ENCODE measurements around the gene ELP1. TPM values are rescaled to one million over a fixed set of nuclear protein-coding genes. Genes with fewer than 3 reads are reported as not detected.
"Not testable (repeated sequence)": the region's sequence is repeated elsewhere in the genome, so short reads cannot be mapped to it uniquely, and the experiment has no call there.

ELP1 gene
- total and polyA plus RNA-seq, 2 experiments from 2014 or later: 9.1 to 46.3 TPM

GRCh38 chr9:108850293-108850897, 83.5 kb downstream of the ELP1 start:
- Histone ChIP-seq H3K4me1 (ENCODE audit: insufficient read depth) (no peaks in the 10 kb centered on the region), H3K4me2 (no peak overlapping the region), H3K36me3 (ENCODE audit: insufficient read depth) (no peaks in the 10 kb centered on the region), H3K79me2 (replicated peaks; ENCODE audit: insufficient read depth) (no peaks in the 10 kb centered on the region), H3F3A (replicated peaks; ENCODE audit: low read depth) (no peaks in the 10 kb centered on the region), H3K9me2 (ENCODE audit: insufficient read depth) (no peaks in the 10 kb centered on the region), H4K20me1 (replicated peaks; ENCODE audit: insufficient read depth) (no peaks in the 10 kb centered on the region), H3K27me3 (ENCODE audit: insufficient read depth) (no peaks in the 10 kb centered on the region), H3K27ac (ENCODE audit: low read depth) (no peak overlapping the region), H3K4me3 (no peak overlapping the region), H2AFZ (no peak overlapping the region)
- H3K9me3 Mint-ChIP-seq: no peaks in the 10 kb centered on the region
- H3K36me3 Mint-ChIP-seq (ENCODE audit: low read depth): no peaks in the 10 kb centered on the region
- H3K27me3 Mint-ChIP-seq (ENCODE audit: insufficient read depth, low read depth, poor library complexity): peaks cover 4% of the 10 kb centered on the region
- ATAC-seq (no peak), DNase-seq (ENCODE audit: low spot score) (peak; percentile 10)
- no peaks in the 10 kb centered on the region for H3K4me1 Mint-ChIP-seq
- no peak overlapping the region for H3K27ac Mint-ChIP-seq
- H3K4me3 Mint-ChIP-seq: no peak overlapping the region
- TF ChIP-seq REST (IDR thresholded peaks at IDR 0.05; ENCODE audit: unreplicated experiment) (no peak), CTCF (conservative IDR thresholded peaks at IDR 0.05; ENCODE audit: low read depth in 2 of 2) (peak; percentile 39 to 64), ZNF114 (CRISPR knock-in tag; IDR thresholded peaks at IDR 0.05) (no peak), ETS1 (IDR thresholded peaks at IDR 0.05) (no peak), EZH2 (IDR thresholded peaks at IDR 0.05; ENCODE audit: low read depth, unreplicated experiment) (no peak), CREB1 (CRISPR knock-in tag; IDR thresholded peaks at IDR 0.05; ENCODE audit: low read depth) (no peak), EZH2phosphoT487 (IDR thresholded peaks at IDR 0.05; ENCODE audit: unreplicated experiment) (no peak), ZNF331 (CRISPR knock-in tag; IDR thresholded peaks at IDR 0.05; ENCODE audit: low read depth) (no peak), ZNF462 (CRISPR knock-in tag; IDR thresholded peaks at IDR 0.05) (no peak)

- H3F3A ChIP-seq (replicated peaks; ENCODE audit: low read depth); H3K9me2 ChIP-seq (ENCODE audit: insufficient read depth); H3K79me2 ChIP-seq (replicated peaks; ENCODE audit: insufficient read depth); H4K20me1 ChIP-seq (replicated peaks; ENCODE audit: insufficient read depth); H3K36me3 ChIP-seq (ENCODE audit: insufficient read depth); H3K4me2 ChIP-seq; H3K4me1 ChIP-seq (ENCODE audit: insufficient read depth); H3K36me3 Mint-ChIP-seq (ENCODE audit: low read depth); ATAC-seq; H3K27me3 ChIP-seq (ENCODE audit: insufficient read depth); H3K4me3 Mint-ChIP-seq; H3K27ac ChIP-seq (ENCODE audit: low read depth); H3K4me1 Mint-ChIP-seq; H3K9me3 Mint-ChIP-seq; H3K27ac Mint-ChIP-seq; H3K27me3 Mint-ChIP-seq (ENCODE audit: insufficient read depth, low read depth, poor library complexity); H3K4me3 ChIP-seq; DNase-seq (ENCODE audit: low spot score); H2AFZ ChIP-seq: not testable (repeated sequence)
These were observed 85.6 kb downstream of the ELP1 start for GRCh38 chr9:108848296-108848695.

All from GM23338 (cell line).